Karpas-422 (cell line): ENCODE data around the gene KRTAP12-2. TPM values are rescaled to one million over a fixed set of nuclear protein-coding genes. Genes with fewer than 3 reads are reported as not detected.

Source experiments
- DNase-seq: peaks from one replicate; pipeline ENCODE4 v3.0.0-alpha.2; 2015
- H2AFZ ChIP-seq: fragments of 200-600 bp; sonication (generic); 2 replicates; pipeline ENCODE4 v1.6.1; 2014; ENCODE audit warnings: antibody characterized with exemption, low read length, mixed read lengths
- H3K27ac ChIP-seq: fragments of 200-600 bp; sonication (generic); 2 replicates; pipeline ENCODE4 v1.5.1; 2014; ENCODE audit warnings: mild to moderate bottlenecking, low read length, moderate library complexity
- H3K27me3 ChIP-seq: fragments of 200-600 bp; sonication (generic); 2 replicates; pipeline ENCODE4 v1.6.1; 2014; ENCODE audit warnings: low read length, mixed read lengths
- H3K36me3 ChIP-seq: fragments of 200-600 bp; sonication (generic); 2 replicates; pipeline ENCODE4 v1.6.1; 2014; ENCODE audit warnings: low read length, mixed read lengths; ENCODE audit not compliant: insufficient read depth
- H3K4me1 ChIP-seq: fragments of 200-600 bp; sonication (generic); 2 replicates; pipeline ENCODE4 v1.6.1; 2014; ENCODE audit warnings: mild to moderate bottlenecking, low read length, mixed read lengths
- H3K4me2 ChIP-seq: fragments of 200-600 bp; sonication (generic); 2 replicates; pipeline ENCODE4 v1.6.1; 2014; ENCODE audit warnings: low read length, low read depth, mild to moderate bottlenecking; ENCODE audit not compliant: poor library complexity, severe bottlenecking
- H3K4me3 ChIP-seq: fragments of 200-600 bp; sonication (generic); 2 replicates; pipeline ENCODE4 v1.5.1; 2014; ENCODE audit warnings: mild to moderate bottlenecking, antibody characterized with exemption, low read length, mixed read lengths
- H3K79me2 ChIP-seq: fragments of 200-600 bp; sonication (generic); 2 replicates; pipeline ENCODE4 v1.6.1; 2014; ENCODE audit warnings: mild to moderate bottlenecking, low read length, mixed read lengths
- H3K9ac ChIP-seq: fragments of 200-600 bp; sonication (generic); 2 replicates; pipeline ENCODE4 v1.6.0; 2014; ENCODE audit warnings: low read length
- H3K9me2 ChIP-seq: fragments of 200-600 bp; sonication (generic), shearing (Covaris generic); replicated peaks from 2 replicates; pipeline ENCODE4 v1.6.0; 2014; ENCODE audit warnings: mild to moderate bottlenecking, low read length, moderate library complexity; ENCODE audit not compliant: insufficient read depth
- H3K9me3 ChIP-seq: fragments of 300-700, 200-600 bp; sonication (generic); 2 replicates; pipeline ENCODE4 v1.6.1; 2014; ENCODE audit warnings: low read length, mixed read lengths
- H4K20me1 ChIP-seq: fragments of 200-600 bp; sonication (generic); 2 replicates; pipeline ENCODE4 v1.6.1; 2014; ENCODE audit warnings: mild to moderate bottlenecking, antibody characterized with exemption, low read length, low read depth; ENCODE audit not compliant: insufficient read depth
- small RNA-seq: library from RNA; depleted of rRNA; stranded (forward); fragments of <200 nt; gene quantifications from one replicate; pipeline ENCODE3, GENCODE V24; 2014
- total RNA-seq: library from RNA; depleted of rRNA; stranded (reverse); fragments of >200 nt; shearing (Covaris generic); gene quantifications from 2 replicates; pipeline ENCODE4 v1.2.3, GENCODE V29; 2014; ENCODE audit warnings: low replicate concordance; rRNA removed

Gene KRTAP12-2
- total RNA-seq, 1 experiment from 2014 or later = not detected

GRCh38 chr21:44623575-44623974, 43.2 kb downstream of the KRTAP12-2 start:
- no peaks in the 10 kb centered on the region for H3K79me2 ChIP-seq

GRCh38 chr21:44619886-44620285, 46.8 kb downstream of the KRTAP12-2 start:
- Histone ChIP-seq H3K27me3 (no peaks in the 10 kb centered on the region), H3K9ac (no peak overlapping the region), H3K9me2 (no peaks in the 10 kb centered on the region), H3K36me3 (no peaks in the 10 kb centered on the region), H3K4me3 (no peak overlapping the region), H3K4me1 (peaks cover 7% of the 10 kb centered on the region), H2AFZ (no peak overlapping the region), H4K20me1 (no peaks in the 10 kb centered on the region), H3K27ac (no peak overlapping the region), H3K9me3 (peaks cover 4% of the 10 kb centered on the region; the same call in 1 of the 2 replicates), H3K79me2 (no peaks in the 10 kb centered on the region), H3K4me2 (no peak overlapping the region)
- no peak for DNase-seq

More at GRCh38 chr21:44623575-44623974, 43.2 kb downstream of the KRTAP12-2 start:
- Histone ChIP-seq H3K9ac (no peak overlapping the region), H3K4me1 (peaks cover 4% of the 10 kb centered on the region), H3K27ac (no peak overlapping the region), H3K27me3 (no peaks in the 10 kb centered on the region), H4K20me1 (no peaks in the 10 kb centered on the region), H3K4me3 (no peak overlapping the region), H3K36me3 (no peaks in the 10 kb centered on the region), H3K9me3 (peaks cover 4% of the 10 kb centered on the region; the same call in 1 of the 2 replicates), H2AFZ (no peak overlapping the region), H3K9me2 (no peaks in the 10 kb centered on the region), H3K4me2 (no peak overlapping the region)
- no peak for DNase-seq

GRCh38 chr21:44618909-44619308, 47.8 kb downstream of the KRTAP12-2 start:
- Histone ChIP-seq H3K36me3 (no peaks in the 10 kb centered on the region), H3K9me2 (no peaks in the 10 kb centered on the region), H3K4me1 (peaks cover 7% of the 10 kb centered on the region), H2AFZ (peak overlapping the region; percentile 83), H3K4me3 (0 out of 2 replicates have a peak overlapping the region, but pooled peaks have one; percentile 18), H3K27ac (no peak overlapping the region), H3K9ac (no peak overlapping the region), H3K27me3 (no peaks in the 10 kb centered on the region), H3K9me3 (peaks cover 4% of the 10 kb centered on the region; the same call in 1 of the 2 replicates), H3K79me2 (no peaks in the 10 kb centered on the region), H4K20me1 (no peaks in the 10 kb centered on the region), H3K4me2 (no peak overlapping the region)
- DNase-seq = peak; percentile 46

- H3K4me3 ChIP-seq = 0 out of 2 replicates have a peak overlapping the region, but pooled peaks have one; percentile 18
- no peak overlapping the region for H3K9ac ChIP-seq
- peaks cover 1% of the 10 kb centered on the region; the same call in 1 of the 2 replicates for H3K9me3 ChIP-seq
- DNase-seq = peak; percentile 62
- no peaks in the 10 kb centered on the region for H3K27me3 ChIP-seq
- H3K9me2 ChIP-seq = no peaks in the 10 kb centered on the region
- no peak overlapping the region for H3K27ac ChIP-seq
- no peak overlapping the region for H3K4me2 ChIP-seq
- no peaks in the 10 kb centered on the region for H4K20me1 ChIP-seq
- H3K4me1 ChIP-seq = peaks cover 7% of the 10 kb centered on the region
- H3K79me2 ChIP-seq = no peaks in the 10 kb centered on the region
- no peaks in the 10 kb centered on the region for H3K36me3 ChIP-seq
- H2AFZ ChIP-seq = peak overlapping the region; percentile 83
Measured at GRCh38 chr21:44618504-44618903, 48.2 kb downstream of the KRTAP12-2 start.

GRCh38 chr21:44617071-44617501, 49.6 kb downstream of the KRTAP12-2 start:
- no peaks in the 10 kb centered on the region for H3K36me3 ChIP-seq
- H3K4me3 ChIP-seq = no peak overlapping the region
- H3K9me3 ChIP-seq = no peaks in the 10 kb centered on the region
- no peak overlapping the region for H3K27ac ChIP-seq
- no peaks in the 10 kb centered on the region for H3K27me3 ChIP-seq
- H3K4me2 ChIP-seq = no peak overlapping the region
- H3K79me2 ChIP-seq = no peaks in the 10 kb centered on the region
- H4K20me1 ChIP-seq = no peaks in the 10 kb centered on the region
- H3K9ac ChIP-seq = no peak overlapping the region
- no peak overlapping the region for H2AFZ ChIP-seq
- H3K9me2 ChIP-seq = no peaks in the 10 kb centered on the region
- DNase-seq = no peak
- H3K4me1 ChIP-seq = peaks cover 7% of the 10 kb centered on the region

GRCh38 chr21:44616591-44616926, 50.2 kb downstream of the KRTAP12-2 start:
- H3K36me3 ChIP-seq = no peaks in the 10 kb centered on the region
- H3K4me2 ChIP-seq = no peak overlapping the region
- no peak overlapping the region for H2AFZ ChIP-seq
- no peak for DNase-seq
- no peaks in the 10 kb centered on the region for H3K9me3 ChIP-seq
- H3K9me2 ChIP-seq = no peaks in the 10 kb centered on the region
- no peak overlapping the region for H3K9ac ChIP-seq
- H3K27me3 ChIP-seq = no peaks in the 10 kb centered on the region
- no peaks in the 10 kb centered on the region for H3K79me2 ChIP-seq
- no peak overlapping the region for H3K4me3 ChIP-seq
- H3K27ac ChIP-seq = no peak overlapping the region
- H3K4me1 ChIP-seq = peaks cover 7% of the 10 kb centered on the region
- no peaks in the 10 kb centered on the region for H4K20me1 ChIP-seq

Small RNA genes lying within 50 kb of the gene (small RNA-seq; reads per million reads assigned to genes)
- not detected for gene KRTAP12-6P

Other genes starting within 250 kb of the KRTAP12-2 start
- gene LRRC3, start 211.4 kb downstream of the KRTAP12-2 start, total RNA-seq = not detected in 2 replicates
- not detected in 2 replicates for gene KRTAP10-1, start 126.7 kb downstream of the KRTAP12-2 start, total RNA-seq
- gene KRTAP10-2, start 115.4 kb downstream of the KRTAP12-2 start, total RNA-seq = not detected in 2 replicates
- not detected in 2 replicates for gene KRTAP10-3, start 108.1 kb downstream of the KRTAP12-2 start, total RNA-seq
- not detected in 2 replicates for gene KRTAP10-4, start 93.2 kb downstream of the KRTAP12-2 start, total RNA-seq
- not detected in 2 replicates for gene KRTAP10-5, start 86.3 kb downstream of the KRTAP12-2 start, total RNA-seq
- not detected in 2 replicates for gene KRTAP10-6, start 74.4 kb downstream of the KRTAP12-2 start, total RNA-seq
- gene KRTAP10-7, start 66.3 kb downstream of the KRTAP12-2 start, total RNA-seq = not detected in 2 replicates
- gene KRTAP10-8, start 54.8 kb downstream of the KRTAP12-2 start, total RNA-seq = not detected in 2 replicates
- not detected in 2 replicates for gene KRTAP10-9, start 39.8 kb downstream of the KRTAP12-2 start, total RNA-seq
- not detected in 2 replicates for gene KRTAP10-10, start 29.6 kb downstream of the KRTAP12-2 start, total RNA-seq
- not detected in 2 replicates for gene KRTAP10-11, start 20.5 kb downstream of the KRTAP12-2 start, total RNA-seq
- gene KRTAP12-4, start 12.3 kb downstream of the KRTAP12-2 start, total RNA-seq = not detected in 2 replicates
- gene KRTAP12-3, start 9.0 kb downstream of the KRTAP12-2 start, total RNA-seq = not detected in 2 replicates
- not detected in 2 replicates for gene KRTAP12-1, start 15.2 kb upstream of the KRTAP12-2 start, total RNA-seq
- not detected in 2 replicates for gene KRTAP10-12, start 30.2 kb upstream of the KRTAP12-2 start, total RNA-seq
- not detected in 2 replicates for gene TSPEAR, start 44.6 kb upstream of the KRTAP12-2 start, total RNA-seq
- gene UBE2G2, start 134.9 kb upstream of the KRTAP12-2 start, total RNA-seq = 126 and 148 TPM in 2 replicates
- gene SUMO3, start 151.1 kb upstream of the KRTAP12-2 start, total RNA-seq = 70.3 and 80.3 TPM in 2 replicates
- 37.8 and 44.7 TPM in 2 replicates for gene PTTG1IP, start 206.8 kb upstream of the KRTAP12-2 start, total RNA-seq